ENCODE results near the gene ERBB4.

DNA sequence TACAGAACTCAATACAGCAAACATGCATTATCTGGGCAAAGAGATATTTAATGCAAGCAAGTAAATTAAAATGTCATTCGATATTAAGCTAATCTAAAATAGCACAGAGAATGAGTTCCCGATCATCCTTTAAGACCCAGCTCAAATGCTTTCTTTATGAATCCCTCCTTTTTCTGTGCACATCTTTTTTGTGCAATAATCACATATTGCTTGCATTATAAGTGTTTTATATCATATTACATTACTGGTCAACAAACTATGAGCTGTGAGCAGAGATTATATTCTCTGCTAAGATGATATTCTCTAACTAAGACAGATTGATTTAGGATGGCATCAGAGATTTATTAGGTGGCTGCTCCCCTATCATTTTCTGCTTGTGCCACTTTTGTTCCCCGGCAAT lies 146.1 kb downstream of the ERBB4 start:
- TF ChIP-seq, protein P1, sequence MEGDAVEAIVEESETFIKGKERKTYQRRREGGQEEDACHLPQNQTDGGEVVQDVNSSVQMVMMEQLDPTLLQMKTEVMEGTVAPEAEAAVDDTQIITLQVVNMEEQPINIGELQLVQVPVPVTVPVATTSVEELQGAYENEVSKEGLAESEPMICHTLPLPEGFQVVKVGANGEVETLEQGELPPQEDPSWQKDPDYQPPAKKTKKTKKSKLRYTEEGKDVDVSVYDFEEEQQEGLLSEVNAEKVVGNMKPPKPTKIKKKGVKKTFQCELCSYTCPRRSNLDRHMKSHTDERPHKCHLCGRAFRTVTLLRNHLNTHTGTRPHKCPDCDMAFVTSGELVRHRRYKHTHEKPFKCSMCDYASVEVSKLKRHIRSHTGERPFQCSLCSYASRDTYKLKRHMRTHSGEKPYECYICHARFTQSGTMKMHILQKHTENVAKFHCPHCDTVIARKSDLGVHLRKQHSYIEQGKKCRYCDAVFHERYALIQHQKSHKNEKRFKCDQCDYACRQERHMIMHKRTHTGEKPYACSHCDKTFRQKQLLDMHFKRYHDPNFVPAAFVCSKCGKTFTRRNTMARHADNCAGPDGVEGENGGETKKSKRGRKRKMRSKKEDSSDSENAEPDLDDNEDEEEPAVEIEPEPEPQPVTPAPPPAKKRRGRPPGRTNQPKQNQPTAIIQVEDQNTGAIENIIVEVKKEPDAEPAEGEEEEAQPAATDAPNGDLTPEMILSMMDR (IDR thresholded peaks at IDR 0.05): no peak
- no peak for TF ChIP-seq POLR2A (IDR thresholded peaks at IDR 0.05)
